Measurements from ENCODE around the gene SOS2. TPM values are rescaled to one million over a fixed set of nuclear protein-coding genes. Genes with fewer than 3 reads are reported as not detected.

The SOS2 gene
- total RNA-seq, 1 experiment from 2014 or later = 14.9 TPM

DNA sequence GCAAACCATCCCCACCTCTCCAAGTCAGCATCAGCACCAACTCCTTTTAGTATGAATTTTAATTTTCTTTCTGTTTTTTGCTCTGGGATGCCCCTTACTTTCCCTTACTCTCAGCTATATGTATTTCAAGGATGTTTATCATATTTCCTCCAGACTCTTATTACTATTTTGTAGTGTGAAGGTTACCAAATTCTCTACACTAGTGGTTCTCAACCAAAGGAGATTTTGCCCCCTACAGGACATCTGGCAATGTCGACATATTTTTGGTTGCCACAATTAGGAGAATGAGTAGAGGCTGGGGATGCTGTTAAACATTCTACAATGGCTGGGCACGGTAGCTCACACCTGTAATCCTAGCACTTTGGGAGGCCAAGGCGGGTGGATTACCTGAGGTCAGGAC, 29.1 kb upstream of the SOS2 start:
- no peaks in the 10 kb centered on the region for H3K36me3 ChIP-seq (ENCODE audit: low read depth)
- H3K4me1 ChIP-seq (replicated peaks; ENCODE audit: insufficient read depth) = no peaks in the 10 kb centered on the region
- ChIA-PET CTCF (interaction anchor here (0.8 kb wide), 1 partner anchor 50 kb away, joined by 3 read pairs; no protein-coding TSS in a partner anchor), POLR2A (ENCODE audit: unreplicated experiment) (no interaction called here)
- H2AFZ ChIP-seq = no peak overlapping the region
- H3K27me3 ChIP-seq (ENCODE audit: insufficient read depth, low read depth) = no peaks in the 10 kb centered on the region
- no TSS peak for BruUV-seq (replicated peaks)
- DNase-seq = peak in 1 of 2 experiments; percentile 42
- no peak for TF ChIP-seq EZH2 (IDR thresholded peaks at IDR 0.05; ENCODE audit: low read depth)
- TF ChIP-seq, protein P1, sequence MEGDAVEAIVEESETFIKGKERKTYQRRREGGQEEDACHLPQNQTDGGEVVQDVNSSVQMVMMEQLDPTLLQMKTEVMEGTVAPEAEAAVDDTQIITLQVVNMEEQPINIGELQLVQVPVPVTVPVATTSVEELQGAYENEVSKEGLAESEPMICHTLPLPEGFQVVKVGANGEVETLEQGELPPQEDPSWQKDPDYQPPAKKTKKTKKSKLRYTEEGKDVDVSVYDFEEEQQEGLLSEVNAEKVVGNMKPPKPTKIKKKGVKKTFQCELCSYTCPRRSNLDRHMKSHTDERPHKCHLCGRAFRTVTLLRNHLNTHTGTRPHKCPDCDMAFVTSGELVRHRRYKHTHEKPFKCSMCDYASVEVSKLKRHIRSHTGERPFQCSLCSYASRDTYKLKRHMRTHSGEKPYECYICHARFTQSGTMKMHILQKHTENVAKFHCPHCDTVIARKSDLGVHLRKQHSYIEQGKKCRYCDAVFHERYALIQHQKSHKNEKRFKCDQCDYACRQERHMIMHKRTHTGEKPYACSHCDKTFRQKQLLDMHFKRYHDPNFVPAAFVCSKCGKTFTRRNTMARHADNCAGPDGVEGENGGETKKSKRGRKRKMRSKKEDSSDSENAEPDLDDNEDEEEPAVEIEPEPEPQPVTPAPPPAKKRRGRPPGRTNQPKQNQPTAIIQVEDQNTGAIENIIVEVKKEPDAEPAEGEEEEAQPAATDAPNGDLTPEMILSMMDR (conservative IDR thresholded peaks at IDR 0.05) = peak; percentile 67
- no peaks in the 10 kb centered on the region for H3F3A ChIP-seq (ENCODE audit: insufficient read depth, low read depth)
- H3K79me2 ChIP-seq (ENCODE audit: low read depth) = no peaks in the 10 kb centered on the region
- H4K20me1 ChIP-seq (ENCODE audit: insufficient read depth) = no peaks in the 10 kb centered on the region
- no peaks in the 10 kb centered on the region for H3K9me3 ChIP-seq (ENCODE audit: insufficient read depth, low read depth)
- no peak overlapping the region for H3K4me2 ChIP-seq
- H3K27ac ChIP-seq = no peak overlapping the region
- no peak overlapping the region for H3K4me3 ChIP-seq
- no peaks in the 10 kb centered on the region for H3K9me2 ChIP-seq (ENCODE audit: insufficient read depth)
- intact Hi-C loops (cut with micrococcal nuclease; ENCODE audit: unreplicated experiment) = no loop called here

DNA sequence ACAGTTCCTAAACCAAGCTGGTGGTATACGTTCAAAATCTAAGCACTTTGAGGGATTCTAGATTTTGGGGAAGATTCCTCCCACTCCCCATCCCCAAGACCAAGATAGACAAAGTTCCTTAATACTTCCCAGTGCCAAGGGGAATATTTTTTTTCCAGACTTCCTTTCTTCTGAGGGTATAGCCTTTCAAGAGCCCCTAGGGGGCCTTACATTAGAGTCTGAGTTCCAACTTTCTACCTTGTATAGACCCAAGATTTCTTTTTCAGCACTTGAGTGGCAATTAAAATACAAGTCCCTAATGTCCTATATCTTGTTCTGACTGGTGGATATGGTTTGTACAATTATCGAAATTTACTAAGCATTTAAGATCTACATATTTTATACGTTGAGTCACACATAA, 28.7 kb upstream of the SOS2 start:
- H3K4me1 ChIP-seq (replicated peaks; ENCODE audit: insufficient read depth) = no peaks in the 10 kb centered on the region
- H3K9me3 ChIP-seq (ENCODE audit: insufficient read depth, low read depth) = no peaks in the 10 kb centered on the region
- H4K20me1 ChIP-seq (ENCODE audit: insufficient read depth) = no peaks in the 10 kb centered on the region
- H3K27me3 ChIP-seq (ENCODE audit: insufficient read depth, low read depth) = no peaks in the 10 kb centered on the region
- DNase-seq = no peak
- H3K36me3 ChIP-seq (ENCODE audit: low read depth) = no peaks in the 10 kb centered on the region
- BruUV-seq (replicated peaks) = no TSS peak
- intact Hi-C loops (cut with micrococcal nuclease; ENCODE audit: unreplicated experiment) = no loop called here
- no peak overlapping the region for H3K27ac ChIP-seq
- H3F3A ChIP-seq (ENCODE audit: insufficient read depth, low read depth) = no peaks in the 10 kb centered on the region
- no peak overlapping the region for H3K4me3 ChIP-seq
- H3K4me2 ChIP-seq = no peak overlapping the region
- POLR2A ChIA-PET (ENCODE audit: unreplicated experiment) = no interaction called here
- no peaks in the 10 kb centered on the region for H3K79me2 ChIP-seq (ENCODE audit: low read depth)
- no peaks in the 10 kb centered on the region for H3K9me2 ChIP-seq (ENCODE audit: insufficient read depth)
- CTCF ChIA-PET = no interaction called here
- TF ChIP-seq EZH2 (IDR thresholded peaks at IDR 0.05; ENCODE audit: low read depth) = no peak
- TF ChIP-seq, protein P1 (conservative IDR thresholded peaks at IDR 0.05) = no peak
- H2AFZ ChIP-seq = no peak overlapping the region

DNA sequence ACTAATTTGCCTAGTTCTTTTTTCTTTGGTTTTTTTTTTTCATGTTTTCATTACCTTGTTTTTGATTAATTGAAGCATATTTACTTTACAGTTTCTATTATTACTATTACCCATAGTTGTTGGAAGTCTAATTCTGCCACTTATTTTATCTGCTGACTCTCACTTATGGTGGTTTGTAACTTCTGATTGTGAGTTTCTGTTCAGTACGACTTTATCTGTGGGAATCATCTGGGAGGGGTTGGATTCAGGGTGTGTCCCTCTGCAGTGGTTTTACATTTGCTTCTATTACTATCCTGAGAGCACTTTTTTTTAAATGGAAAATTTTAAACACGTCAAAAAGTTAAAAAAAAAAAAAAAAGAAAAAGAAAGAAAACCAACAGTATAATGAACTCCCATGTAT, 26.4 kb upstream of the SOS2 start:
- H3K9me3 ChIP-seq (ENCODE audit: insufficient read depth, low read depth) = no peaks in the 10 kb centered on the region
- intact Hi-C loops (cut with micrococcal nuclease; ENCODE audit: unreplicated experiment) = no loop called here
- H3K4me3 ChIP-seq = no peak overlapping the region
- no peaks in the 10 kb centered on the region for H4K20me1 ChIP-seq (ENCODE audit: insufficient read depth)
- no peaks in the 10 kb centered on the region for H3K27me3 ChIP-seq (ENCODE audit: insufficient read depth, low read depth)
- no peaks in the 10 kb centered on the region for H3F3A ChIP-seq (ENCODE audit: insufficient read depth, low read depth)
- H3K27ac ChIP-seq = no peak overlapping the region
- no peaks in the 10 kb centered on the region for H3K9me2 ChIP-seq (ENCODE audit: insufficient read depth)
- TF ChIP-seq, protein P1 (conservative IDR thresholded peaks at IDR 0.05) = no peak
- TF ChIP-seq EZH2 (IDR thresholded peaks at IDR 0.05; ENCODE audit: low read depth) = no peak
- ChIA-PET CTCF (no interaction called here), POLR2A (ENCODE audit: unreplicated experiment) (no interaction called here)
- H3K4me2 ChIP-seq = no peak overlapping the region
- no peak for DNase-seq
- H3K4me1 ChIP-seq (replicated peaks; ENCODE audit: insufficient read depth) = no peaks in the 10 kb centered on the region
- H3K79me2 ChIP-seq (ENCODE audit: low read depth) = no peaks in the 10 kb centered on the region
- no peaks in the 10 kb centered on the region for H3K36me3 ChIP-seq (ENCODE audit: low read depth)
- H2AFZ ChIP-seq = no peak overlapping the region
- BruUV-seq (replicated peaks) = no TSS peak

Measured in PC-9 (cell line).